ENCODE data around the gene CEP41.

GRCh38 chr7:130362251-130362816, 78.5 kb downstream of the CEP41 start:
- TF ChIP-seq CTCF (IDR thresholded peaks at IDR 0.05) (no peak), POLR2AphosphoS5 (IDR thresholded peaks at IDR 0.05) (no peak), EP300 (IDR thresholded peaks at IDR 0.05) (no peak)

All from sigmoid colon (tissue), 4 donors.